Loucy (cell line): ENCODE data around the gene KCNMB2.

ENCODE experiments used
- H2AFZ ChIP-seq: fragments of 200-600 bp; sonication (generic); 2 replicates; pipeline ENCODE4 v1.6.0; 2016; ENCODE audit warnings: antibody characterized with exemption, mild to moderate bottlenecking, low read length, moderate library complexity
- H3F3A ChIP-seq: fragments of 200-600 bp; 2 replicates; pipeline ENCODE4 v1.6.0; 2016; ENCODE audit warnings: antibody characterized with exemption, low read depth, mild to moderate bottlenecking
- H3K27me3 ChIP-seq: fragments of 200-600 bp; sonication (generic); 2 replicates; pipeline ENCODE4 v1.6.1; 2014; ENCODE audit warnings: low read length, mild to moderate bottlenecking; ENCODE audit not compliant: insufficient read depth, poor library complexity, severe bottlenecking
- H3K36me3 ChIP-seq: fragments of 200-600 bp; sonication (generic); 2 replicates; pipeline ENCODE4 v1.6.1; 2016; ENCODE audit warnings: low read length; ENCODE audit not compliant: insufficient read depth
- H3K4me1 ChIP-seq: fragments of 200-600 bp; sonication (generic); 2 replicates; pipeline ENCODE4 v1.5.1; 2014; ENCODE audit warnings: low read length, mild to moderate bottlenecking; ENCODE audit not compliant: insufficient read depth, poor library complexity, severe bottlenecking
- H3K4me2 ChIP-seq: fragments of 200-600 bp; sonication (generic); 2 replicates; pipeline ENCODE4 v1.6.0; 2014; ENCODE audit warnings: antibody characterized with exemption, low read length, low read depth, mild to moderate bottlenecking; ENCODE audit not compliant: poor library complexity, severe bottlenecking
- H3K4me3 ChIP-seq: fragments of 200-600 bp; sonication (generic); 2 replicates; pipeline ENCODE4 v1.5.1; 2014; ENCODE audit warnings: low read length, mild to moderate bottlenecking, mixed read lengths; ENCODE audit not compliant: poor library complexity, severe bottlenecking
- H3K79me2 ChIP-seq: fragments of 200-600 bp; sonication (generic); 2 replicates; pipeline ENCODE4 v1.6.1; 2014; ENCODE audit warnings: low read length; ENCODE audit not compliant: insufficient read depth
- H3K9ac ChIP-seq: fragments of 200-600 bp; sonication (generic); 2 replicates; pipeline ENCODE4 v1.6.0; 2014; ENCODE audit warnings: mild to moderate bottlenecking, low read depth, low read length, moderate library complexity; ENCODE audit not compliant: poor library complexity, severe bottlenecking
- H3K9me2 ChIP-seq: fragments of 200-600 bp; sonication (generic); replicated peaks from 2 replicates; pipeline ENCODE4 v1.6.1; 2016; ENCODE audit warnings: low read depth, low read length, mixed read lengths
- H3K9me3 ChIP-seq: fragments of 200-600 bp; sonication (generic); 2 replicates; pipeline ENCODE4 v1.6.1; 2014; ENCODE audit warnings: mild to moderate bottlenecking, antibody characterized with exemption, low read length, low read depth; ENCODE audit not compliant: insufficient read depth
- H4K20me1 ChIP-seq: fragments of 200-600 bp; sonication (generic); 2 replicates; pipeline ENCODE4 v1.6.0; 2014; ENCODE audit warnings: antibody characterized with exemption, low read length, mild to moderate bottlenecking; ENCODE audit not compliant: insufficient read depth, poor library complexity, severe bottlenecking
- CTCF ChIP-seq: fragments of 200-600 bp; sonication (generic); conservative IDR thresholded peaks from 2 replicates; pipeline ENCODE4 v1.5.1; 2014; ENCODE audit warnings: mild to moderate bottlenecking, antibody characterized with exemption, low read length
- EZH2phosphoT487 ChIP-seq: fragments of 200-600 bp; IDR thresholded peaks from 2 replicates; pipeline ENCODE4 v1.6.1; 2018; ENCODE audit warnings: antibody characterized with exemption, mild to moderate bottlenecking, moderate library complexity, borderline replicate concordance

The KCNMB2 gene

GRCh38 chr3:178673529-178673928, 137.3 kb downstream of the KCNMB2 start:
- Histone ChIP-seq H3K27me3 (no peaks in the 10 kb centered on the region), H3K9me2 (no peaks in the 10 kb centered on the region), H3K4me1 (no peaks in the 10 kb centered on the region), H3K36me3 (no peaks in the 10 kb centered on the region), H3K79me2 (no peaks in the 10 kb centered on the region), H2AFZ (no peak overlapping the region), H3K4me3 (no peak overlapping the region), H3K9ac (no peak overlapping the region), H3K9me3 (no peaks in the 10 kb centered on the region), H4K20me1 (no peaks in the 10 kb centered on the region), H3F3A (no peaks in the 10 kb centered on the region), H3K4me2 (no peak overlapping the region)
- TF ChIP-seq CTCF: no peak
- no peak for TF ChIP-seq EZH2phosphoT487

GRCh38 chr3:178676077-178676476, 139.8 kb downstream of the KCNMB2 start:
- Histone ChIP-seq H3K9me2 (no peaks in the 10 kb centered on the region), H3K36me3 (no peaks in the 10 kb centered on the region), H3K9me3 (no peaks in the 10 kb centered on the region), H2AFZ (no peak overlapping the region), H3K27me3 (no peaks in the 10 kb centered on the region), H3K9ac (no peak overlapping the region), H3K4me3 (no peak overlapping the region), H3K4me1 (no peaks in the 10 kb centered on the region), H3K4me2 (no peak overlapping the region), H3K79me2 (no peaks in the 10 kb centered on the region), H3F3A (no peaks in the 10 kb centered on the region), H4K20me1 (no peaks in the 10 kb centered on the region)
- TF ChIP-seq EZH2phosphoT487: no peak
- no peak for TF ChIP-seq CTCF

GRCh38 chr3:178676942-178677790, 140.9 kb downstream of the KCNMB2 start:
- H4K20me1 ChIP-seq: no peaks in the 10 kb centered on the region
- no peak overlapping the region for H3K9ac ChIP-seq
- no peak overlapping the region for H2AFZ ChIP-seq
- H3K9me2 ChIP-seq: no peaks in the 10 kb centered on the region
- H3K4me1 ChIP-seq: no peaks in the 10 kb centered on the region
- H3K4me3 ChIP-seq: no peak overlapping the region
- no peak overlapping the region for H3K4me2 ChIP-seq
- H3K36me3 ChIP-seq: no peaks in the 10 kb centered on the region
- TF ChIP-seq EZH2phosphoT487 (no peak), CTCF (no peak)
- no peaks in the 10 kb centered on the region for H3K9me3 ChIP-seq
- H3F3A ChIP-seq: no peaks in the 10 kb centered on the region
- H3K27me3 ChIP-seq: no peaks in the 10 kb centered on the region
- H3K79me2 ChIP-seq: no peaks in the 10 kb centered on the region
